NCI-H1694 treated with DMSO at 0.1 percent for 48 hours (cell line): ENCODE results near the gene USP47.
A peak's percentile ranks its signal among the peaks of the same experiment; 100 is the strongest.

Experiments
- DNase-seq: peaks from one replicate; lab custom pipeline; 2025; lab: John Stamatoyannopoulos, UW

Gene USP47

DNA sequence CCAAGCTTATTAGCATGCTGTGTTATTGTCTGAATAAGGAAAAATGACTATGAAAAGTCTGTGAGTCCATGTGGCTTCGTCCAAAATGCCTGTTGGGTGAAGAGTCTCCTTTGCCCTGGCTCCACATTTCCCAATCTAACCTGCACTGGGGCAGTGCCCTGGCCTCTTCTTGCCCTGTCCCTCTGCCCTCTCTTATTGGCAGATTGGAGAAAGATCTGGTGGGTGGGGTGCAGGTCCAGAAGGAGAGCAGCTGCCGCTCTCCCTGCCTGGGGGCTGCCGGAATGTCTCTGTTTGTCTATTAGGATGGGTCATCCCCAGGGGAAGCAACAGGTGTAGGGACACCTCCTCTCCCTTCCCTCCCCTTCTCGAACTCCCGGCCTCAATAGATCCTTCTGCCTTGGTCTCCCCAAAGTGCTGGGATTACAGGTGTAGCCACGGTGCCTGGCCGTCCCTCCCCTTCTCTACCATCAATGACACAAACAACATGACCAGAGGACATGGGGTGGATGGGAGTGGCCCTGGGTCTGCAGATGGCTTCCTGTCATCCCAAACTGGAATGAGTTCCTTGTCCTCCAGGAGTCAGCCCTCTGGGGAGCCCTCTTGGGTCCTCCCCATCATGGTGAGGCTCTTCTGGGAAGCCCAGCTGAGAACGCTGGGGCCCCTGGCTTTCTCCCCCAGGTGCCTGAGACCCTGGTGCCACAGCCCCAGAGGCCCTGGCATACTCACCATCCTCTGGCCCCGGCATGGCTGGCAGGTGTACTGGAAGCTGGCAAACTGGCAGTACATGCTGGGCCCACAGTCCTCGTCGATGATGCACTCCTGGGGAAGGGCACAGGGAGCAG is 126.1 kb downstream of the USP47 start:
- no peak for DNase-seq

- DNase-seq = peak; percentile 52
Measured at GRCh38 chr11:11968511-11969280, 126.9 kb downstream of the USP47 start.

GRCh38 chr11:11969380-11970215 is 127.8 kb downstream of the USP47 start:
- no peak for DNase-seq

- DNase-seq = no peak
Measured at GRCh38 chr11:11970556-11970955, 128.8 kb downstream of the USP47 start.

GRCh38 chr11:11971906-11972547 is 130.3 kb downstream of the USP47 start:
- DNase-seq = peak; percentile 75

- DNase-seq = no peak
Measured at GRCh38 chr11:11972730-11973341, 131.1 kb downstream of the USP47 start.

DNA sequence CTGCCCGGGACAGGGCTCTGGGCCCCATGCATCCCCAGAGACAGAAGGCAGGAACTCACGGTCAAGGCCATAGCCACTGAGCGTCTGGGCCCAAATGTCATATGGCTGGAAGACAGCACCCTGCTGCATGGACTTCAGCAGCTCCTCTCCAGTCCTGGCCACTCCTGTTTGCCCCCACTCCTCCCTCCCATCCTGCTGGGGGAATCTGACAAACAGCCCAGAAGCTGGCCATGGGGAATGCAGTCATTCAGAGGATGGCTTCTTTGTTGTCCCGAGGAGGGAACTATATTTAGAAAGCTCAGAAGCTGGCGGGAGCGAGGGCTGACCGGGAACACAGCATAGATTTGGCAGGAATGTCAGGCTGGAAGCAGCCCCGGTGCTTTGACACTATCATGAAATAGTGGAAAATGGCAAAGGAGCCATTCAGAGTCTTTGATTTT is 131.6 kb downstream of the USP47 start:
- no peak for DNase-seq

DNA sequence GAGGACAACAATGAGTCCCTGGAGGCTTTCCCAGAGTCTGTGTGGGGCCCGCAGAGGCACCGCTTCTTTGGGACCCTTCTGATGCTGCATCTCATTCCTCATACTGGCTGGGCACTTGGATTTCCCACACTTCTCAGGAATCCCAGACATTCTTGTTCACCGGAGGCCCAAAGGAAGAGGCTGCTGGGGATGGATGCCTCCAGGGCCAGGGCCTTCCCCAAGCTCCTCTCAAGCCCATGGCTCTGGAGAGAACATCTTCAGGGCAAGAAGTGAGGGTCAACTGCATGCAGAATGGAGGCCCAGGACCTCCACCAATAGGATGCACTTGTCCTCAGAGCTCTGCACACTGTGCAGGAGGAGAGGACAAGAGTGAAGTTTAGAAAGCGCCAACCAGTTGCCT is 132.1 kb downstream of the USP47 start:
- no peak for DNase-seq

- DNase-seq = peak; percentile 70
Measured at GRCh38 chr11:11975201-11976092, 133.7 kb downstream of the USP47 start.

GRCh38 chr11:11976481-11977127 is 134.8 kb downstream of the USP47 start:
- DNase-seq = no peak

DNA sequence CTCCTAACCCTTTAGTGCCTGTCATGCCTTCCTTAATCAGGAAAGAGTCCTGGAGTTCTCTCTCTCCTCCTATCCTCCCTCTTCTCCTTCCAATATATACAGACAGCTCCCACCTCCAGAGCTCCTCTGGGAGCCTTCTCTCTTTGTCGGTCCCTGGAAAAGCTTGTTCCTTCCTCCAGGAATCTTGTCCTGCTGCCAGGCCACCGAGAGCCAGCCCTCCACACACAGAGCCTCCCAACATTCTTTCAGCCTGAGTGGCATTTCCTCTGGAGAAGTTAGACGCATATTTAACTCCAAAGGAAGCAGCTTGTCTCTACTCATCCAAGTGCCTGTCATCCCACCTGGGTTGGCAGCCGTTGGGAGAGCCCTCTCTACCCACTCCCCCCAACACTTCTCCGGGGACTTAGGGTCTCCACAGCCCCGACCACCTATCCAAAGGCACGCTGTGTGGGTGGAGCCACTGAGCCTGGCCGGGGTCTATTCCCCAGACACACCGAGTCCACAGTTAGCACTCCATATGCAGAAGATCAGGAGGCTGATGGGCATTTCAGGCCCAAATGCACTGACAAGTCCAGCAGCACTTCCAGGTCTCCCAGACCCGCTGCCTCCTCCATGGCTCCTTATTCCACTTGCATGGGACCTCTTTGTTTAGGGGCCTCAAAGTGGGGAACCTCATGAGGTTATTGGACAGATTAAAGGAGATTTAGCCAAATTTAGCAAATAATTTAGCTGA is 135.6 kb downstream of the USP47 start:
- no peak for DNase-seq

DNA sequence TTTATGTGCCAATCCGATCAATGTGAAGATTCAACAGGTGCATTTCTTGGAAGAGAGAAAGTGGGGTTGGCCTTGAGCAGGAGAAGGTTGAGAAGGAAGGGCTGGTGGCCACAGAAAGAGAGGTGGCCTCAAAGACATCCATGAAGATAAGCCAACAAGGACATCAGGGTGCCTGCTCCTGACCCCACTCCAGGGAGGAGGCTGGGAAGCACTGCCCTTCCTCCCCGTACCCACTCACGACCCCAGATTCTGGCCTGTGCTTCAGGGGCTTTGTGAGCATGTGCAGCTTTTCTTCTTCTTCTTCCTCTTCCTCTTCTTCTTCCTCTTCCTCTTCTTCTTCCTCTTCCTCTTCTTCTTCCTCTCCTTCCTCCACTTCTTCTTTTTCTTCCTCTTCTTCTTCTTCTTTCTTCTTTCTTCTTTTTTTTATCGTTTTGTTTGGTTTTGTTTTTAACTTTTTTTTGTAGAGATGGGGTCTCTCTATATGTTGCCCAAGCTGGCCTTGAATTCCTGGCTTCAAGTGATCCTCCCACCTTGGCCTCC is 136.4 kb downstream of the USP47 start:
- DNase-seq = no peak

DNA sequence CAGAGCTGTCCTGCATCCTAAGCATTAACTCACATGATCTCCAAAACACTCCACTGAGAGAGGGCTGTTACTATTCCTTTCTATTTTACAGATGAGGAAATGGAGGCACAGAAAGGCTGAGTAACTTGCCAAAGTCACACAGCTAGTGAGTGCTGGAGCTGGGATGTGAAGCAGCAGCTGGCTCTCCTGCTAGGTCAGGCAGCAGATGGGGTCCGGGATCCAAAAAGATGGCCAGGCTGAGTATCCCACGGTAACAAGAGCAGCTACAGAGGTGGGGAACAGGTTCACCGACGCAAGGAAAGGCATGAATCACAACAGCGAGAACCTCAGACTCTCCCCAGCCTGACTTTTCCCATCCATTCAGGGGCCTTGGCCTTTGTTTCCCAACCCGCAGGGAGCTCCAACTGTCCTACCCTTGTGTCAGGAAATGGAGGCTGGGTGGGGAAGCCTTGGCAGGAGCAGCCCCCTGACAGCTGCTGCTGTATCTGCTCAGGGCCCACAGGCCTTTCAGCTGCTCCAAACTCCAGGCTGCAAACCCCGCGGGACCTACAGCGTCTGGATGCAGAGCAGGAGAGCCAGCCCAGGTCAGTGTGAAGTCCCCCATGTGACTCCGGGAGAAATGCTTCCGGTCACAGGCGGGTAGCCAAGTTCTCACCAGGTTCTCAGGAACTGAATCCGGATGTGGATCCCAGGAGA is 137.2 kb downstream of the USP47 start:
- DNase-seq = peak; percentile 84

- DNase-seq = peak; percentile 41
Measured at GRCh38 chr11:11979488-11980117, 137.8 kb downstream of the USP47 start.

- no peak for DNase-seq
Measured at GRCh38 chr11:11980200-11980599, 138.4 kb downstream of the USP47 start.

DNA sequence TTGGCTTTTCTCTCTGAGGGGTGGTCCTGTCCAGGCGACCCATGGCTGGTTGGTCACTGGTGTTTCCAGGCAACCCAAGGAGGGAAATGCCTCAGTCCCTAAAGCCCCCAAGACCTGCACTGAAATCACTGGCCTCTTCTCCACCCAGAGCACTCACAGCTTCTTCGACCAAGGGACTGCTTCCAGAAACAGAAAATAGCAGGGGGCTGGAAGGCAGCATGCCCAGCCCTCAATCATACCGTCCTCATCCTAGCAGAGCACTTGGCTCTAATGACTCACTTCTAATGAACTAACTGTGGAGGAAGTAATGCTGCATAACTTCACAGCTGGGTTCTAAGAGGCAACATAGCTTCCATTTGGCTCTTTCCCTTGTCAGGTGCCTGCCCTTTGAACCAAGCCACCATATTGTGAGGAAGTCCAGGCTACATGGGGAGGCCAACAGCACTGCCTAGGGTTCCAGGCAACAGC is 139.1 kb downstream of the USP47 start:
- DNase-seq = no peak

DNA sequence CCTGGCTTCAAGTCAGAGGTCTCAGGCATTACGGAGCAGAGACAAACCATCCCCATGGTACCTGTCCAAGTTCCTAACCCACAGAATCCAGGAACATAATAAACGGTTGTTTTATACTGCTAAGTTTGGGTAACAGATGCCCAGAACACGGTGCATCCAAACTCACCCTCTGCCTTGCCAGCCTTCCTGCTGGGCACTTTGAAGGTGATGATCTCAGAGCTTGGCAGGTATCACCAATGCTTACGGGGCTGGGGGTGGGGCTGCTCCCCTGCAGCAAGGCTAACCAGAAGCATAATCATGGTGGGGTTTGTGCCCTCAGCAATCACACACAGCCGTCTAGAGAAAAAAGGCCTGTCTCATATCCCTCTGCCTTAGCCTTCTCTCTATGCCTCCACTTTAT is 139.6 kb downstream of the USP47 start:
- no peak for DNase-seq

DNA sequence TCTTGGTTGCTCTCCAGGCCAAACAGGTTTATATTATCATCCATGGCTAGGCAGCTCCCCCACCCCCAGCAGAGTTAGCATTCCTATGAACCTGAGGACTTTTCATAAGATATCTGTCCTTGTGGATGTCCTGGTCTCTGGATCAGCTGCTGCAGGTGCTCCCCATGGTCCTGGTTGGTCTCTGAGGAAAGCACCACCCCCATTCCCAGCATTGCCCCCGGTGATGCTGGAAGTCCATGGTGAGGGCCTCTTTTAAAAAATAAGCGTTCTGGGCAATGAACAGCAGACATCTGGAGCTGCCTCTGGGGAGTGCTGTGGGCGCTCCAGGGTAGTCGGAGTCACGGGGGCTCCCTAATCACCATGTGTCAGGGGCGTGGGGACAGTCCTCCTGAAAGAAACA is 140.1 kb downstream of the USP47 start:
- DNase-seq = no peak
